HG03575 (cell line): Measurements from ENCODE around the gene KCNIP2.

Experiments used
- ATAC-seq: cut with Tn5 transposase; IDR thresholded peaks from one replicate; pipeline ENCODE4 v1.9.1; 2021; ENCODE audit not compliant: unreplicated experiment, insufficient number of reproducible peaks, low FRiP score; ENCODE audit errors: extremely low read depth

The KCNIP2 gene

DNA sequence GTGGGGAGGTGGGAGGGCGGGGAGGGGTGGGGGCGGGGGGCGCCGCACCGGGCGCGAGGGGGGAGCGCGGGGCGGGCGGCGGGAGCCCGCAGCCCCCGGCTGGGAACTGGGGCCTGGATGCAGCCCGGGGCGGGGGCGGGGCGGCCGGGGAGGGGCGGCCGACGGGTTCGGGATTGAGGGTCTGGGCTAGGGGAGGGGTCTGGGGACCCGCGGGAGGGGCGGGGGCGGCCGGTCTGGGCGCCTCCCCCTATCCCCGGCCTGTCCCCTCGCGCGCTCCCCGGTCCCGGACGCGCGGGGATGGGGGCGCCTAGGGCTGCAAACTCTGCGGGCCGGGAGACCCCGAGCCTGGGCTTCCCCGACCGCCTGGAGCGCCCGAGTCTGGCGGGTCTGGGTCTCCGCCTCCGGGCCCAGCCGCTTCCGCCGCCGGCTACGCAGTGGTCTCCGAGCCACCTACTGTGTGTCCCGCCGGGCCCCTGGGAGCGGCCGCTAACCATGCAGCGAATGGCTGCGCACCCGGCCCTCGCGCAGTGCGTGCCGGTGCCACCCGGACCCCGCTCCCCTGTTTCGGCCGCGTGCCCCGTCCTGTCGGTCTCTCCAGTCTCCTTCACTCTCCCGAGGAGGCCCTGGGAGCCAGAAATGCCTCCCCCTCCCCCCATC is 67.3 kb downstream of the KCNIP2 start:
- ATAC-seq, result no peak
